HG03354 (cell line): Measurements from ENCODE around the gene APRT.

Experiments used
- ATAC-seq: cut with Tn5 transposase; IDR thresholded peaks from one replicate; pipeline ENCODE4 v1.9.1; 2021; ENCODE audit warnings: mild to moderate bottlenecking; ENCODE audit not compliant: unreplicated experiment, poor library complexity, severe bottlenecking

Gene APRT

DNA sequence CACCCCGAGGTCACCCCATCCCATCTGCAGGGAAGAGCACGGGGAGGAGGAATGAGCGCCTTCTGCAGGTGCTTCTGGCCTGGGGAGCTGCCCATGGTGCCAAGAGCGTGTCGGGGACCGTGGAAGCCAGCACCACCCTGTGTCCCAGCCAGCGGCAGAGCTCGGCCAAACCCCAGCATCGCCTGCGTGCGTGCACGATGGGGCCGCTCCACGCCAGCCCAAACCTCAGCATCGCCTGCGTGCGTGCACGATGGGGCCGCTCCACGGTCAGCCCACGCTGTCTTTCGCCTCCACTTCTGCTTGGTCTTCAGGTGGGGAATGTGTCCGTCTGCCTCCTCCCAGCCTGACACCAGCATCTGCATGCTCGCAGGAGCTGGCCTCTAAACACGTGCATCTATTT lies 31.1 kb upstream of the APRT start:
- no peak for ATAC-seq

GRCh38 chr16:88842308-88842756 lies 30.6 kb upstream of the APRT start:
- no peak for ATAC-seq

DNA sequence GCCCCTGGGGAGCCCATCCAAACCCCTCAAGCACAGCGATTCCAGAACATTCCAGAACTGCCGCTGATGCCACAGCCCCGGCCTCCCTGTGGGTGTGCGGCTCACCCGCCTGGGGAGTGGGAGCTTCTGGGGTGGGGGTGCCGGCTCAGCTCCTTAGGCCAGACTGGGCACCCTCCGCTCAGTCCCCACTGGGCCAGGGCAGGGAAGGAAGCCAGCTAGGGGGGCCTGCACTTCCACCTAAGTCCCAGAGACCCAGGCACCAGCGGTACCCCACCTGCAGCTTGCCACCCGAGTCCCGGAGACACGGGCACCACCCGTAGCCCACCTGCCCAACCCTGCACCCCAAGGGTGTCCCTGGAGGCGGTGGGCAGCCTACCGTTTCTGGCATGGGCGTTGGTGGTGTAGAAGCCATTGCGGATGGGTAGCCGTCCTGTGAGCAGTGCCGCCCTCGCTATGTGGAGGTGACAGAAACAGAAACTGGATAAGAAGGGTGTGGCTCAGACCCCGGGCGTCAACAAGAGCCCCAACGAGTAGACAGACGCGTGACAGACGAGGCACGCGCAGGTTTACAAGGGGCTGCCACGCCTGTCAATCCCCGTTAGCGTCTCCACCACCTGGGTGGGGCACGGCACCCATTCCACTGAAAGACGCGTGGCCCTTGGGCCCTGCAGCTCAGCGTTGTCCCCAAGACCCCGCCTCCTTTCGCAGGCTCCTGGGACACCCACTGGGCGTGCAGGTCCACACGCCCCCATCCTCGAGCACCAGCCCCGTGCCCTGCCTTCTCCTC lies 30.0 kb upstream of the APRT start:
- ATAC-seq, result no peak

DNA sequence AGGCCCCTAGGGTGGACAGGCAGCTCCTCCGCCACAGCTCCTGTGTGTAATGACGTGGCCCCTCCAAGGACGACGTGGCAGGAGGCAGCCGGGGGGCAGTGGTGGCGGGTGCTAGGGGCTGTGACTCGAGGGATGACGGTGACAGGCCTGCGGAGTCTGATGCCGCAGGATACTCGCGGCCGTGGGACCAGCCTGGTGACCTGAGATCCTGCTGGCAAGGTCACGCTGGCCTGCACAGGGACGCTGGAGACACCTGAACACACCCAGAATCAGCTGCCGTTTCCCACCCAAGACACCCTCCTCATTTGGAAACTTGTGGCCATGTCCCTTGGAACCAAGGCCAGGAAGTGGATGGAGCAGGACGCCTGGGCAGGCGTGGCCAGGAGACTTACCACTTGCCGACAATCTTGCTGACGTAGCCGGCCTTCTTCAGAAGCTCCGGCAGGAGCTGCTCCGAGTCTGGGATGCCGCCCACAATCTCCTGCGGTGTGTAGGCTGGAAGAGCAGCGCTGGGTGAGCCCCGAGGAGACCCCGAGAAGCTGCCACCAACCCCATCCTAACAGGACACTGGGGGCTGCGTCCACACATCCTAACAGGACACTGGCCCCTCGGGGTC lies 29.0 kb upstream of the APRT start:
- ATAC-seq, result no peak

DNA sequence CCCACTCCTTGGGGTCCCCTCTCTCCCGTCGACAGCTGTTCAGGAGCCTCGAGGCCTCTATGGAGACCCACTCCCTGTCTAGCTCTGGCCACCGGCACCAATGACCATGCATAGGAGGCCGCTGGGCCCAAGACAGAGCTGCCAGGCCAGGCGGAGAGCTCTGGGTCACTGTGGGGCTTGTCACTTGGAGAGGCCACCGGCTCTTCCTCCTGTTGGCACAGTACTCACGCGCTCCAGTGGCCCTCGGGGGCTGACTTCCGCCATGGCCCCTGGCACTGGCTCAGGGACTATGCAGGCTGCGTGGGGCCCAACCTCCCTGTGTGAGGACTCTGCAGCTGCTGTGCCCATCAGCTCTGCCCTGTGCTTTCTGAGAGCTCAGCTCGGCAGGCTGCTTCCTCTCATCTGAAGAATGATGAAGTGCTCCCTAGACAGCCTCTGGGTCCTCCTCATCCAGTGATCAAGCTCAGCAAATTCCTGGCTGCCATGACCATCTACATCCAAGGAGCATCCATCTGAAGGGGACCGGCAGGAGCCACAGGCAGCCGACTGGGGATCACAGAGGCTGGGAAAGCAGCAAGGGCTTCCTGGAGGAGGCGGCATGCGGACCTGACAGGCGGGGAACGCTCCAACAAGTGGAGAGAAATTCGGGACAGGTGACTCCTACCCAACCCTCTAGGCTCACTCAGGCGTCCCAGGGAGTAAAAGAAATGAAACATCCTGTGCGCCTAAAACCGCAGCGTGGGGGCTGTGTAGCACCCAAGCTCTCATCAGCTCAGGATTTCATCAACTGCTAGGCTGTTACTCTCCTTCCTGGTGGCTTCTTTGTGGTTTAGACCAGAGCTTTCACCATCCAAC lies 28.2 kb upstream of the APRT start:
- no peak for ATAC-seq

GRCh38 chr16:88839026-88839529 lies 27.4 kb upstream of the APRT start:
- ATAC-seq, result no peak

GRCh38 chr16:88838566-88838965 lies 26.8 kb upstream of the APRT start:
- no peak for ATAC-seq

GRCh38 chr16:88837806-88838205 lies 26.1 kb upstream of the APRT start:
- ATAC-seq, result no peak

DNA sequence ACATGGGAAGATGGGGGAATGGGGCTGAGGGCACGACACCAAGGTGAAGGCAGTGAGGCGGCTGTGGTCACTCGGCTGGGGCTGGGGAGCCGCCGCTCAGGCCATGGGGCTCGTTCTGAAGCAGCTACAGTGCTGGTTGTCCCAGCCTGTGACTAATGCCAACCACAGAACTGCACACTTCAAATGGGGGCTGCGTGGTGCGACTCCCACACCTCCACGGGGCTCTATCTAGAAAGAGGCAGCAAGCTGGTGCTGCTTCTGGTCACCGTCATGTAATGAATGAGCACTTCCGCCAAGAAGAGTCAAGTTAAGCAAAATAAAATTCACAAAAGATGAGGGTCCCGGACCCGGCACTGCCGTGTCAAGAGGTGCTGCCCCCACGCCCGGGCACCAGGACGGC lies 25.1 kb upstream of the APRT start:
- no peak for ATAC-seq

GRCh38 chr16:88835818-88836217 lies 24.1 kb upstream of the APRT start:
- no peak for ATAC-seq

GRCh38 chr16:88835383-88835782 lies 23.7 kb upstream of the APRT start:
- ATAC-seq, result no peak

DNA sequence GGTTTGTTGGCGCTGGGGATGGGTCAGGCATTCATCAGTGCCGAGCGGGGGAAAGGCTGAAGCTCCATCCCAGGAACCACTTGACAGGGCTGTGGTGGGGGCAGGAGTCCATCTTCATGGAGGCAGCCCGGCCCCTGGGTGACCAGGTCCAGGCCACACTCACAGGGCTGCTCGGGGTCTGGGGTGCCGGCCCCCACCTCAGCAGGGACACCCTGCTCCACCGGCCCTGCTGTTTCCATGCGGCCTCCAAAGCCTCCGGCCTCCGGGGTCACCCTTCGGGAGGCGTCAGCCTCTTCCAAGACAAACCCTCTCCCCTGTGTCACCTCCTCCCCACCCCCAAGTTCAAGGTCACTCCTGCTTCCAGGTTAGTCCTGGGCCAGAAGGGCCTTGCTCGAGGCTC lies 22.9 kb upstream of the APRT start:
- no peak for ATAC-seq

DNA sequence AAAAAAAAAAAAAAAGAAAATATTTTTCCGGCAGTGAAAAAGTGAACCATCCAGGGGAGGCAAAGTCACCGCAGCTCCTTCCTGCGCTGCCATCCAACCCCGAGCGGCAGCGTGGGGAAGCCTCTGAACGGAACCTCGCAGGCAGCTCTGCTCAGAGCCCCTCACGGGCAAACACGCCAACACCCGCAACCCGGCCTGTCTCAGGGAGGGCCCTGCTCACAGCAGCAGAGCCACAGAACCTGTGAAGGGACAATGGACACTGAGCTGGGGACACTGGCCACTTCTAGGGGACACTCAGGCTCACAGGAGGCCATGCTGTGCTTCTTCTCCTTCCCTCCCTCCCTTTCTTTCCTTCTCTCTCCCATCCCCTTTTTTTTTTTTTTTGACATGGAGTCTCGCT lies 21.4 kb upstream of the APRT start:
- ATAC-seq, result no peak

- ATAC-seq, result no peak
Observed at GRCh38 chr16:88831838-88832237, 20.1 kb upstream of the APRT start.

GRCh38 chr16:88830783-88831182 lies 19.1 kb upstream of the APRT start:
- no peak for ATAC-seq

DNA sequence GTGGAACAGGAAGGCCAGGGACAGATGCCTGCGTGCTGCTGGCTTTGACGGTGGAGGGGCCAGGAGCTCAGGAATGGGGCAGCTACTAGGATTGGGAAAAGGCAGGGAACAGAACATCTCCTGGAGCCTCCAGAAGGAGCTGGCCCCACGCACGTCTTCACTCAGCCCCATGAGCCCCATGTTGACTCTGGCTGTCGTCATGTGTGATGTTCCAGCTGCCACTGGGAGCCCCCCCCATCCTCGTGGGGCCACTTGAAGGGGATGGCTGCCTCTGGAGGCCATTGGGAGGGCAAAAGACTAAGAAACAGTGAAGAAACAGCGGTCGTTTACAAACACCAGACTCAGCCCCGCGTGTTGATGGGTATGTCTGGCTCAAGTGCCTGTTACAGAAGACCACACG lies 18.5 kb upstream of the APRT start:
- ATAC-seq, result no peak

DNA sequence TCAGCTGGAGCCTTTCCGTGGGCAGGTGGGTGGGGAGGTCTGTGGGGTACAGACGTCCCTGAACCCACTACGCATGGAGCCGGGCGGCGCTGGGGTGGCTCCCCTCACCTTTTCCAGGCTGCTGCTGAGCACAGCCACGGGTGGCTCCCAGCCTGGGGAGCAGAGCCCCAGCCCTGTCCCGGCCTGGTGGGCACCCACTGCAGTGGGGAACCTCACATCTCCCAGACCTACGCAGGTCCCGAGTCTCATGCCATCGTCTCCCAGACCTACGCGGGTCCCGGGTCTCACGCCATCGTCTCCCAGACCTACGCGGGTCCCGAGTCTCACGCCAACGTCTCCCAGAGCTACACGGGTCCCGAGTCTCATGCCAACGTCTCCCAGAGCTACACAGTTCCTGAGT lies 17.0 kb upstream of the APRT start:
- ATAC-seq, result no peak

DNA sequence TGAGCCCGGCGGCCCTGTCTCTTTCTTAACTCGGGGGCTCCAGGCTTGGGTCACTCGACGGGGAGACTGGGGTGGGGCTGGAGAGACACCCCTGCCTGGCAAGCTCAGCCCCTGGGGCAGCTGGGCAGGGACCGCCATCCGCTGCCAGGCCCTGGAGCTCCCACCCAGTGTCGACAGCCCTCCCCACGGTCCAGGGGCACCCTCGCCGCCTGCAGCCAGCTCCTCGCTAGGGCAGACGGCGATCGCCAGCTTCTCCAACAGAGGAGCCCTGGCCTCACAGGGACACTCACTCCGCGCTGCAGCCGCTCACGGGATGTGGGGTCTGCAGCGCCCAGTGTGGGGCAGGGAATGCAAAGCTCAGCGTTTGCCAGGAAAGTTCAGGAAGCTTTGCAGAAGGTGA lies 16.0 kb upstream of the APRT start:
- ATAC-seq, result no peak

DNA sequence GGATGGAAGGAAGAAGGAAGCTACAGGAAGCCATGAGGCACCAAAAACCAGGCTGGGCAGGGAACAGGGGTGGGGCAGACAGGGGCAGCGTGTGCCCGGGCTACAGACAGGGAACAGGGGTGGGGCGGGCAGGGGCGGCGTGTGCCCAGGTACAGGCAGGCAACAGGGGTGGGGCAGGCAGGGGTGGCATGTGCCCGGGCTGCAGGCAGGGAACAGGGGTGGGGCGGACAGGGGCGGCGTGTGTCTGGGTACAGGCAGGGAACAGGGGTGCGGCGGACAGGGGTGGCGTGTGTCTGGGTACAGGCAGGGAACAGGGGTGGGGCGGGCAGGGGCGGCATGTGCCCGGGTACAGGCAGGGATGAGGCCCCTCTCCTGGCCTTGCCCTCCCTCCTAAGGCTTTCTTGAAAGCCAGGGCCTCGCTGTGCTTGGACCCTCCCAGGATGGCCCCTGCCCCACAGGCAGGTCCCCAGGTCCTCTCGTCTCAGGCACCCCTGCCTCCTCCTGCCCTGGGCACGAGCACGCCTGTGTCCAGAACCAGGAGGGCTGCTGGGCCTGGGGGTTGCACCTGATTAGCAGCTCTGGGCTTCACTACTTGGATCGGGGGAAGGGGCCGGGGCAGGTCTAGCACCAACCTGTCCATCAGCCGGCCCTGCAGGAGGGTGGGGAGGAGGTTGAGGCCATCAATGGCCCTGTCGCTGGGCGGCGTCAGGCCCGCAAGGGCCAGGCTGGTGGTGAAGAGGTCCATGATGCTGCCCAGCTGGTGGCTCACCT lies 14.5 kb upstream of the APRT start:
- ATAC-seq, result no peak

GRCh38 chr16:88825146-88825545 lies 13.4 kb upstream of the APRT start:
- no peak for ATAC-seq
